Measurements from ENCODE around the gene HLA-DQA1. TPM values are rescaled to one million over a fixed set of nuclear protein-coding genes. Genes with fewer than 3 reads are reported as not detected.
"Not testable (repeated sequence)": the region's sequence is repeated elsewhere in the genome, so short reads cannot be mapped to it uniquely, and the experiment has no call there.

Gene HLA-DQA1
- total RNA-seq, 2 experiments from 2014 or later = 0.79 to 32.3 TPM

DNA sequence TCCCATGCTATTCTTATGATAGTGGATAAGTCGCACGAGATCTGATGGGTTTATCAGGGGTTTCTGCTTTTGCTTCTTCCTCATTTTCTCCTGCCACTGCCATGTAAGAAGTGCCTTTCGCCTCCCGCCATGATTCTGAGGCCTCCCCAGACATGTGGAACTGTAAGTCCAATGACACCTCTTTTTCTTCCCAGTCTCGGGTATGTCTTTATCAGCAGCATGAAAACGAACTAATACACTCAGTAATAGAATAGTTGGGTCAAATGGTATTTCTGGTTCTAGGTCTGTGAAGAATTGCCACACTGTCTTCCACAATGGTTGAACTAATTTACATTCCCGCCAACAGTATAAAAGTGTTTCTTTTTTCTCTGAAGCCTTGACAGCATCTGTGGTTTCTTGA, 36.9 kb downstream of the HLA-DQA1 start:
- POLR2A ChIA-PET = not testable (repeated sequence)

GRCh38 chr6:32679492-32679891, 42.3 kb downstream of the HLA-DQA1 start:
- Histone ChIP-seq H2AFZ (ENCODE audit: low read length) (no peak overlapping the region), H4K20me1 (ENCODE audit: insufficient read depth, low read length) (no peaks in the 10 kb centered on the region), H3K4me1 (ENCODE audit: insufficient read depth, low read length, poor library complexity, severe bottlenecking) (peaks cover 15% of the 10 kb centered on the region), H3K9me3 (ENCODE audit: low read length) (no peaks in the 10 kb centered on the region), H3K27ac (ENCODE audit: low read depth, low read length, poor library complexity, severe bottlenecking) (no peak overlapping the region), H3K4me2 (ENCODE audit: low read length) (no peak overlapping the region), H3K79me2 (ENCODE audit: insufficient read depth, low read depth, low read length) (no peaks in the 10 kb centered on the region), H3K4me3 (ENCODE audit: low read depth, low read length, poor library complexity, severe bottlenecking) (no peak overlapping the region), H3K36me3 (ENCODE audit: insufficient read depth, low read length) (no peaks in the 10 kb centered on the region), H3K9me2 (ENCODE audit: insufficient read depth, low read length) (no peaks in the 10 kb centered on the region)
- DNase-seq (ENCODE audit: low spot score) = no peak
- BruUV-seq (replicated peaks) = no TSS peak
- no peak for TF ChIP-seq EZH2phosphoT487 (IDR thresholded peaks at IDR 0.05; ENCODE audit: borderline replicate concordance, low read depth, low read length)
- TF ChIP-seq, protein P1, sequence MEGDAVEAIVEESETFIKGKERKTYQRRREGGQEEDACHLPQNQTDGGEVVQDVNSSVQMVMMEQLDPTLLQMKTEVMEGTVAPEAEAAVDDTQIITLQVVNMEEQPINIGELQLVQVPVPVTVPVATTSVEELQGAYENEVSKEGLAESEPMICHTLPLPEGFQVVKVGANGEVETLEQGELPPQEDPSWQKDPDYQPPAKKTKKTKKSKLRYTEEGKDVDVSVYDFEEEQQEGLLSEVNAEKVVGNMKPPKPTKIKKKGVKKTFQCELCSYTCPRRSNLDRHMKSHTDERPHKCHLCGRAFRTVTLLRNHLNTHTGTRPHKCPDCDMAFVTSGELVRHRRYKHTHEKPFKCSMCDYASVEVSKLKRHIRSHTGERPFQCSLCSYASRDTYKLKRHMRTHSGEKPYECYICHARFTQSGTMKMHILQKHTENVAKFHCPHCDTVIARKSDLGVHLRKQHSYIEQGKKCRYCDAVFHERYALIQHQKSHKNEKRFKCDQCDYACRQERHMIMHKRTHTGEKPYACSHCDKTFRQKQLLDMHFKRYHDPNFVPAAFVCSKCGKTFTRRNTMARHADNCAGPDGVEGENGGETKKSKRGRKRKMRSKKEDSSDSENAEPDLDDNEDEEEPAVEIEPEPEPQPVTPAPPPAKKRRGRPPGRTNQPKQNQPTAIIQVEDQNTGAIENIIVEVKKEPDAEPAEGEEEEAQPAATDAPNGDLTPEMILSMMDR (conservative IDR thresholded peaks at IDR 0.05; ENCODE audit: low read length) = no peak
- ChIA-PET POLR2A (no interaction called here), CTCF (ENCODE audit: unreplicated experiment) (no interaction called here)
- intact Hi-C loops (cut with micrococcal nuclease; ENCODE audit: unreplicated experiment) = no loop called here

More for the DNA sequence above, 36.9 kb downstream of the HLA-DQA1 start:
- CTCF ChIA-PET (ENCODE audit: unreplicated experiment); H3K4me1 ChIP-seq (ENCODE audit: insufficient read depth, low read length, poor library complexity, severe bottlenecking); H3K9me2 ChIP-seq (ENCODE audit: insufficient read depth, low read length); H3K4me2 ChIP-seq (ENCODE audit: low read length); H2AFZ ChIP-seq (ENCODE audit: low read length); intact Hi-C loops (cut with micrococcal nuclease; ENCODE audit: unreplicated experiment); H3K4me3 ChIP-seq (ENCODE audit: low read depth, low read length, poor library complexity, severe bottlenecking); H4K20me1 ChIP-seq (ENCODE audit: insufficient read depth, low read length); H3K9me3 ChIP-seq (ENCODE audit: low read length); DNase-seq (ENCODE audit: low spot score); H3K36me3 ChIP-seq (ENCODE audit: insufficient read depth, low read length); BruUV-seq (replicated peaks); H3K27ac ChIP-seq (ENCODE audit: low read depth, low read length, poor library complexity, severe bottlenecking); H3K79me2 ChIP-seq (ENCODE audit: insufficient read depth, low read depth, low read length): not testable (repeated sequence)

DNA sequence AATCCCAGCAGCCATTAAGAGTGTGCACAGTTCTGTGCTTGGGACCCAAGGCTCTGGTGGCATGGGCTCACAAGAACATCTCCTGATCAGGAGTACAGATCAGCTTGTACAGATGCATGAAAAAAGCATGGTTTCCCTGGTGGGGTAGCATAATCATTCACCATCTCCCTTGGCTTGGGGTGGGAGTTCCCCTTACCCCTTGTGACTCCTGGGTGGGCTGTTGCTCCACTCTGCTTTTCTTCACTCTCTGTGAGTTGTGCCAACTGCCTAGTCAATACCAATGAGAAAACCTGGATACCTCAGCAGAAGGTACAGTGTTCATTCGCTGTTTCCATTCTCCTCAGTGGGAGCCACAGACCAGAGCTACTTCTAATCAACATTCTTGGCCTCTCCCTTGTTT, 42.8 kb downstream of the HLA-DQA1 start:
- H3K36me3 ChIP-seq (ENCODE audit: insufficient read depth, low read length) = no peaks in the 10 kb centered on the region
- no peak overlapping the region for H3K4me2 ChIP-seq (ENCODE audit: low read length)
- intact Hi-C loops (cut with micrococcal nuclease; ENCODE audit: unreplicated experiment) = no loop called here
- no peaks in the 10 kb centered on the region for H3K9me2 ChIP-seq (ENCODE audit: insufficient read depth, low read length)
- H3K4me3 ChIP-seq (ENCODE audit: low read depth, low read length, poor library complexity, severe bottlenecking) = no peak overlapping the region
- no peaks in the 10 kb centered on the region for H3K79me2 ChIP-seq (ENCODE audit: insufficient read depth, low read depth, low read length)
- no peak for DNase-seq (ENCODE audit: low spot score)
- POLR2A ChIA-PET = interaction anchor here (0.5 to 0.6 kb wide), 2 partner anchors 67 to 102 kb away, joined by 3 read pairs; no protein-coding TSS in a partner anchor
- TF ChIP-seq EZH2phosphoT487 (IDR thresholded peaks at IDR 0.05; ENCODE audit: borderline replicate concordance, low read depth, low read length) = no peak
- no TSS peak for BruUV-seq (replicated peaks)
- no peak overlapping the region for H3K27ac ChIP-seq (ENCODE audit: low read depth, low read length, poor library complexity, severe bottlenecking)
- no peaks in the 10 kb centered on the region for H4K20me1 ChIP-seq (ENCODE audit: insufficient read depth, low read length)
- H3K4me1 ChIP-seq (ENCODE audit: insufficient read depth, low read length, poor library complexity, severe bottlenecking) = peaks cover 16% of the 10 kb centered on the region
- no peaks in the 10 kb centered on the region for H3K9me3 ChIP-seq (ENCODE audit: low read length)
- H2AFZ ChIP-seq (ENCODE audit: low read length) = no peak overlapping the region
- CTCF ChIA-PET (ENCODE audit: unreplicated experiment) = no interaction called here

DNA sequence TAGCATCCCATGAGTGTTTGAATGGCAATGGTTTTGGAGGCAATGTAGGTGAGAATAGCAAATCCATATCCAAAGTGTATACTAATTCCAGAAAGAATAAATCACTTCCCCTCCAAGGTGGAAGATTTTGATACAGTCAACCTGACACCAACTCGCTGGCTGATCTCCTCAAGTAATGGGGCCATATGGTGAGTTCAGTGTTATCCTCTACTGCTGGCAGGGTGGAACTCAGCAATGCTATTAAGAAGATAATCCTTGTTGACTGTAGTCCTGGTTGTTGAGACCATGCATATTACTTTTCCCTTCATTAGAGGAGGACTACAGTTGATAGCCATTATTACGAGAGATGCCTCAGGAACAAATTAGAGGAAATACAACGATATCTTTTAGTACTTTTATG, 47.0 kb downstream of the HLA-DQA1 start:
- POLR2A ChIA-PET = no interaction called here
- Histone ChIP-seq H3K27ac (ENCODE audit: low read depth, low read length, poor library complexity, severe bottlenecking) (no peak overlapping the region), H3K4me2 (ENCODE audit: low read length) (no peak overlapping the region), H3K9me2 (ENCODE audit: insufficient read depth, low read length) (no peaks in the 10 kb centered on the region), H4K20me1 (ENCODE audit: insufficient read depth, low read length) (no peaks in the 10 kb centered on the region), H2AFZ (ENCODE audit: low read length) (no peak overlapping the region), H3K4me3 (ENCODE audit: low read depth, low read length, poor library complexity, severe bottlenecking) (no peak overlapping the region), H3K79me2 (ENCODE audit: insufficient read depth, low read depth, low read length) (no peaks in the 10 kb centered on the region), H3K36me3 (ENCODE audit: insufficient read depth, low read length) (no peaks in the 10 kb centered on the region), H3K9me3 (ENCODE audit: low read length) (no peaks in the 10 kb centered on the region), H3K4me1 (ENCODE audit: insufficient read depth, low read length, poor library complexity, severe bottlenecking) (peaks cover 36% of the 10 kb centered on the region)
- TF ChIP-seq, protein P1 (conservative IDR thresholded peaks at IDR 0.05; ENCODE audit: low read length) = no peak
- TF ChIP-seq EZH2phosphoT487 (IDR thresholded peaks at IDR 0.05; ENCODE audit: borderline replicate concordance, low read depth, low read length) = no peak
- intact Hi-C loops (cut with micrococcal nuclease; ENCODE audit: unreplicated experiment) = no loop called here
- CTCF ChIA-PET (ENCODE audit: unreplicated experiment) = no interaction called here
- DNase-seq (ENCODE audit: low spot score) = no peak
- BruUV-seq (replicated peaks) = no TSS peak

Measured in OCI-LY7 (cell line).